ENCODE measurements around the gene MACC1.

DNA sequence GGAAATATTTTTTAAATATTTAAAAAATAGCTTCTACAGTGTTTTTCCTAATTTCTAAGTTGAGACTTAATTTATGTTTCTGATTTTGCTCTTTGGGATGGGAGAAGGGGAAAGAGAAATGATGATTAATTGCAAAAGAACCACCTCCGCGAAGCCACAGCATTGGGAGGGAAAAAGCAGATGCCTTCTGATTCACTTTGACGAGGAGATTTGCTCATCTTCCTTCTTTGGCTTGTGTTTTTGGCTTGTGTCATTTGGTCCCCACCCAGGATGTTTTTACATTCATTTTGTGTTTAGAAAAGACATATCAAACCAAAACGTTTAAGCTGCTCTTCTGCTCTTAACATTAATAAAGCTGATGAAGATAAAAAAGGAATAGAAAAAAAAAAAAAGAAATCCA is 121.7 kb downstream of the MACC1 start:
- TF ChIP-seq, protein P1, sequence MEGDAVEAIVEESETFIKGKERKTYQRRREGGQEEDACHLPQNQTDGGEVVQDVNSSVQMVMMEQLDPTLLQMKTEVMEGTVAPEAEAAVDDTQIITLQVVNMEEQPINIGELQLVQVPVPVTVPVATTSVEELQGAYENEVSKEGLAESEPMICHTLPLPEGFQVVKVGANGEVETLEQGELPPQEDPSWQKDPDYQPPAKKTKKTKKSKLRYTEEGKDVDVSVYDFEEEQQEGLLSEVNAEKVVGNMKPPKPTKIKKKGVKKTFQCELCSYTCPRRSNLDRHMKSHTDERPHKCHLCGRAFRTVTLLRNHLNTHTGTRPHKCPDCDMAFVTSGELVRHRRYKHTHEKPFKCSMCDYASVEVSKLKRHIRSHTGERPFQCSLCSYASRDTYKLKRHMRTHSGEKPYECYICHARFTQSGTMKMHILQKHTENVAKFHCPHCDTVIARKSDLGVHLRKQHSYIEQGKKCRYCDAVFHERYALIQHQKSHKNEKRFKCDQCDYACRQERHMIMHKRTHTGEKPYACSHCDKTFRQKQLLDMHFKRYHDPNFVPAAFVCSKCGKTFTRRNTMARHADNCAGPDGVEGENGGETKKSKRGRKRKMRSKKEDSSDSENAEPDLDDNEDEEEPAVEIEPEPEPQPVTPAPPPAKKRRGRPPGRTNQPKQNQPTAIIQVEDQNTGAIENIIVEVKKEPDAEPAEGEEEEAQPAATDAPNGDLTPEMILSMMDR (IDR thresholded peaks at IDR 0.05), result no peak
- TF ChIP-seq POLR2A (IDR thresholded peaks at IDR 0.05), result no peak
